ENCODE measurements around the gene PATZ1.

The PATZ1 gene

DNA sequence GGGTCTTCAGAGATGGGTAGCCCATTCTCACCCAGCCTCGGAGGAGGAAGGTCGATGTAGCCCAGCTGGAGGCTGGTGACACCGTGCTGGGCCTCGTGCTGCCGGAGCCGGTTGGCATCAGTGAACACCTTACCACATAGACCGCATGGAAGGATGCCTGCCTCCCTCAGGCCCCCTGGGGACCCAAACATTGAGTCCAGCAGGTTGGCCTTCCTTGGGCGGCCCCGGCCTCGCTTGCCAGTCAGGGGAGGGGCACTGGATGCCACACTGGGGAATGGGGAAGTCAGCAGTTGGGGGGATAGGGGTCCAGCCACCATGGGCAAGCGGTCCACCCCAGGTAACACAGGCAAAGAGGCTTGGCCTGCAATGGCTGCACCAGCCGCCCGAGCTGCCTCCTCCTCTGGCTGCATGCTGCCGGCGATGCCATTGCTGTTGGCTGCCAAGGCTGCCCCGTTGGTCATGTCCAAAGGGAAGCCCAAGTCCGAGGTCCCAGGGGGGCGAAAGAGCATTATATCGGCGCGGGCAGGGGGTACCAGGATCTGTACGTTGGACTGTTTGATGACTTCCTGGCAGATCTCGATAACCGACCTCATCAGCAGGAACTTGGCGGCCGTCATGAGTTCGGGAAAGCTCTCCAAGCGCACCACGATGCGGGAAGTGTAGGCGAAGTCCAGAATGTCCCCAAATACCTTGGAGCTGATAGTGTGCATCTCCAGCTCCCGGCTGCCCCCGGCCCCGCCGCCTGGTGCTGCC is 1.4 kb downstream of the PATZ1 start:
- no peak for DNase-seq (ENCODE audit: low read depth, low spot score)
- no peak overlapping the region for H3K27ac ChIP-seq

DNA sequence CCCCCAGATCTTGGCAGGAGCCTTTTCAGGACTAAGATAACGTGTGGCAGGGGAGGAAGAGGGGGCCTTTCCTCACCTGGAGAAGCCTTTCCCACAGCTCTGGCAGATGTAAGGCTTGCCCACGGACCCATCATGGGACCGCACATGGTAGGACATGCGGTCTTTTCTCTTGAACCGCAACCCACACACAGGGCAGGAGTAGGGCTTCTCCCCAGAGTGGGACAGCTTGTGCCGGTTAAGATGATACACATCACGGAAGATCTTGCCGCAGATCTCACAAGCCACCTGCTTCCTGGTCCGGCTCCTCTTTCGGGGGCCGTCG is 1.9 kb downstream of the PATZ1 start:
- peak overlapping the region; percentile 5 for H3K27ac ChIP-seq
- DNase-seq (ENCODE audit: low read depth, low spot score): no peak

DNA sequence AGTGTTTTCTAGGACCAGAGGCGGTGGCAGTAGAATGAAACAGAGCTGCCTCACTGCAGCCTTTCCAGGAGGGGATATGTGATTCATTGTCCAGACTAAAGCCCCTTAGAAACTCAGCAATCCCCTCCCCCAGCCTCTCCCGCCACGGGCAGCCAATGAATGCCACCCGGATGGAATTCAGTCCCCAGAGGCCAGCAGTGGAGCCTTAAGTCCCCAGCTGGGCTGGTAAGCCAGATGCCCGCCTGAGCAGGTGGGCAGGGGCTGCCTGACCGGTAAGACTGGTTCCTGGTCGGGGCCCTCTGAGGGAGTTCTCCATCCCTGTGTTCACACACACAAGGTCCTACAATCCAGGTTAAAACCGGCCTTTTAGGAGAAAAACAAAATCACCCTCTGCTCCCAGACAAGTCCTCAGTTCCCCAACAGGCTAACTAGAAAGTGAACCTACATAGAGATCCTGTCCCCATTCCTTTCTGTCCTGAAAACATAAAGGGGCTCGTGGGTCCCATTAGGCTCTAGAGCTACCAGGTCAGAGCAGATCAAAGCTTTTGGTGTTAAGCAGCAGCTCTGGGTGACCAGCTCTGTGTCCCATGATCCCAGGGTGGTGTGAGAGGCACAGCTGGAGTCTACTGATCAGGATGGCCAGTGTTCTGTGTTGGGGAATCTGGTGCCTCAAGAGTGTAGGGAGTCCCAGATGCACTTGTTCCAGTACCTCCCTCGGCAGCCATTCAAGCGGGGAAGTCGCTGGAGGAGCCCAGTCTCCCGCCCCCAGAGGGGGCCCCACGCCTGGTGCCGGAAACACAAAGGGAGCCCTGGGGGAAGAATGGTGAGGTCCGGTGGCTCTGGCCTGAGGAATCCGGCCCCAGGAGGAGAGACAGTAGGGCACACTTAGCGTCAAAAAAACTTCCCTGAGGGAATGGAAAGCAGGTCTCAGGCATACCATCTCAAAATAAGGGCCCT is 2.6 kb downstream of the PATZ1 start:
- no peak for DNase-seq (ENCODE audit: low read depth, low spot score)
- H3K27ac ChIP-seq: peak overlapping the region; percentile 5

- H3K27ac ChIP-seq: no peak overlapping the region
- no peak for DNase-seq (ENCODE audit: low read depth, low spot score)
Observed at GRCh38 chr22:31342389-31343140, 3.6 kb downstream of the PATZ1 start.

DNA sequence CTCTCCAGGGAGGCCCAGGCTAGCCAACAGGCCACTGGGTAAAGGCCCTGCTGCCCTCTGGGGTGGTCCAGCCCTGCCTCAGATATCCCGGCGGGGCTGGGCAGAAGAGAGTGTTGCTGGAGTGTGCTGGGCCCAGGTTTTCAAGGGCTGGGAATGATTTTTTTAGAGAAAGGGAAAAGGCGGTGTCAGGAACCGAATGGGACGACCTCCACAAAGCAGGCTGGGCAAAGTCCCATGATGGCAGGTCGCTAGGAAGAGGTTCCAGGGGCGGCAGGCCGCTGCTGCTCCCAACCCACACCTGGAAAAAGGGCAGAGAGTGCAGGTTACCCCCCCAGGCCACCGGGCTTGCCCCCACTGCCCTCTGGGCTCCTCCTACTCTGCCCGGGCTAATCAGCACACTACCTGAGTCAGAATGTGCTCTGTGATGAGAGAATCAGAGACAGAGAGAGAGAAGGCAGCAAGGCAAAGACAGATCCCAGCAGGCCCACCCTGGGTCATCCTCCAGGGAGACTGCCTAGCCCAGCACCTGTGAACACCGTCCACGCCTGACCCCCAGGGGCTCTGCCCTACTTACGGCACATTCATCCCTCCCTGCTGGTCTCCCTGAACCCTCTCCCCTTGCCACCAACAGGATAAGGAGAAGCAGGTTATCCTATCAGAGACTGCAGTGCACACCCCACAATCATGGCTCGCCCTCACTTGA is 4.6 kb downstream of the PATZ1 start:
- DNase-seq (ENCODE audit: low read depth, low spot score): no peak
- no peak overlapping the region for H3K27ac ChIP-seq

DNA sequence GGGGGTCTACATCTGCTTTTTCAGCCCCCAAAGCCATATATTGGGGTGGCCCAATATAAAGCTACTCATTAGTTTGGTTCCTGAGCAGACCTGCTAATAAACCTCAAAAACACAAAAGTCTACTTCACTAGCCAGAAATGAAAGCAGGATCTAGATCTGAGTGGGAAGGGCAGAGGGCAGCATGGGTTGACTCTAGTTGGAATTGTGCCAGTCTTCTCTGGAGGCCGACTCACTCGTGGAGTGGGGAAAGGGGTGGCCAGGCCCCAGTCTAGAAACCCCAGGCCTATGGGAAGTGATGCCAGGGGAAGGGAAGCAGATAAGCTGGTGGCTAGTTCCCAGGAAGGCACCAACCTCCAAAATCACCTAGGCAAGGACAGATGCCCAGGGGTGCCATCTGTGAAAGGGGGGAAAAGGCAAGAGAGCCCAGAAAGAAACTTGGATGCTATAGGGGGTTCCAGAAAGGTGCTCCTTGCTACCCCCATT is 5.3 kb downstream of the PATZ1 start:
- DNase-seq (ENCODE audit: low read depth, low spot score): no peak
- H3K27ac ChIP-seq: no peak overlapping the region

GRCh38 chr22:31340360-31340759 is 5.8 kb downstream of the PATZ1 start:
- H3K27ac ChIP-seq: no peak overlapping the region
- no peak for DNase-seq (ENCODE audit: low read depth, low spot score)

DNA sequence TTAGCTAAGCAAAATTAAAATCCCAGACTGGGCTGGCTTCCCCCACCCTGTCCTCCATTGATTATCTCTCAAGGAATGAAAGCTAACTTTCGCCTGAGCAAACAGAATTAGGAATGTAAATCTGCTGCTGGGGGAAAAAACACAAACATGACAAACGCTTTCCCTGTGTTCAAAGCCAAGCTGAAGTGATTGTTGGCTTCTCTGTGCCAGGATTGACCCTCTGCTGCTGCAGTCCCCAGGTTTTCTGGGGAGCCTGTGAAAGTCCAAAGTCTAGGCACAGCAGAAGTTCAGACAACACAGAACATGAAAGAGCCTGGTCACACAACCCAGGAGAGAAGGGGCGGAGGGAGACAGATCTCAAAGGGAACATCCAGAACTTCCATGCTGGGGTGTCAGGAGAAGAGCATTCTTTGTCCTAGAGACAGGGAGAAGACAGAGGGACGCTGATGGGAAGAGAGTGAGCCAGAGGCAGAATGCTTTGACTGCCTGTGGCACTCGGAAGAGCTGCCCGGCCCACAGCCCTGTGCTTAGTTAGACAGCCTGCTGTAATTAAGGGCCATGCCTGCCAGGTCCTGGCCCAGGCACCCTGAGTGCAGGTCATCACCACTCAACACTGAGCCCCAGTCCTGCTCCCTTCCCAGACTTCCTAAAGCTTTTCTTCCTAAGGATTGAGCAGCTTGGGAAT is 6.9 kb downstream of the PATZ1 start:
- H3K27ac ChIP-seq: no peak overlapping the region

GRCh38 chr22:31337178-31337577 is 9.0 kb downstream of the PATZ1 start:
- DNase-seq (ENCODE audit: low read depth, low spot score): no peak
- peak overlapping the region; percentile 3 for H3K27ac ChIP-seq

More for the DNA sequence above, 6.9 kb downstream of the PATZ1 start:
- DNase-seq (ENCODE audit: low read depth, low spot score): no peak

GRCh38 chr22:31334329-31334728 is 11.8 kb downstream of the PATZ1 start:
- no peak overlapping the region for H3K27ac ChIP-seq

GRCh38 chr22:31333641-31334040 is 12.5 kb downstream of the PATZ1 start:
- H3K27ac ChIP-seq: no peak overlapping the region
- DNase-seq (ENCODE audit: low read depth, low spot score): no peak

More at GRCh38 chr22:31334329-31334728, 11.8 kb downstream of the PATZ1 start:
- DNase-seq (ENCODE audit: low read depth, low spot score): no peak

DNA sequence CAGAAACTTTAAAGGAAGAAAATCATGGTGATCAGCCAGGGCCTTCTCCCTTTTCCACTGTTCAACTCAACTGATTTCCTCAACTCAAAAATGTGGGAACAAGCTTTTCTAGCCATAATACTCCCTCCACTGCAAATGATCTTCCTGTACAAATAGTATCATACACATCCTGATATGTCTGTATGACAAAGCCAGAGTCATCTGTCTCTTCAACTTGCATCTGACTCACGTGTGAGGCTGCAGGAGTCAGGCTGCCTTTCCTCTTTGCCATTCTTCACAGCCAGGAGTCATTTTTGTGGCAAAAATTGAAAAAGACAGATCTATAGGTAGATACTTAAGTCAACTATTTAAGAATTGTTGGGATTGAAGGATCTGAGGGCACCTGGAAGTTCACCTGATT is 13.3 kb downstream of the PATZ1 start:
- no peak for DNase-seq (ENCODE audit: low read depth, low spot score)
- H3K27ac ChIP-seq: no peak overlapping the region

GRCh38 chr22:31332010-31332409 is 14.1 kb downstream of the PATZ1 start:
- DNase-seq (ENCODE audit: low read depth, low spot score): no peak
- no peak overlapping the region for H3K27ac ChIP-seq

DNA sequence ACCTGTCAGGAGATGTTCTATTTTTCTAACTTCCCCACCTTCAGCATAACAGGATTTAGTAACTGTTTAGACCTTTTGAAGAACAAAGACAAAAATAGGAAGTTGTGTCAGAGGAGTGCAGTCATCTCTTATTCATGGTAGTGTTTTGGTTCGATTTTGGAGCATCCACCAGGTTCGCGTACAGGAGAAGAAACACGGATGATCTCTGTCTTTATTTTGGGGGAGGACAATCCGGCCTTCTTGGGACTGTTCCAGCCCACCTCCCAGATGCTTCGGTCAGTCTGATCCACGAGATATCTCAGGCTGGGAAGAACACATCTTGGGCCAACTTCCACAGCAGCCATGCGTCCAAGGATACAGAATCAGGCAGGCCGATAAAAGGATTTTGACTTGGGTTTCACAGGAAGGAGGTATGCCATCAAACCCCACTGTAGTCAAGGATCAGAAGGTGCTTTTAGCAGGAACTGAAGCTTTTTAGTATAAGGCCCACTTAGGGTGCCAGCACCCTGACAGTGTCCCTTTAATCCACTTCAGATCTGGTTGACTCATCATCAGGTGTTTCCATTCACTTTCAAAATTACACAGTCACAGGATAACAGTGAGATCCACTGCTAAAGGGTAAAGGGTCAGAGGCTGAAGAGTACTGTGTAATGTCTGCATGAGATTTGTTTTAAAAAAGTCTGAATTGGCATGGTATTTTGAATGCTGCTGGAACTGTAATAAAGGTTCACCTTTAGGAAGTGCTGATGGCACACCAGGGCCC is 16.5 kb downstream of the PATZ1 start:
- no peak for DNase-seq (ENCODE audit: low read depth, low spot score)
- H3K27ac ChIP-seq: no peak overlapping the region

DNA sequence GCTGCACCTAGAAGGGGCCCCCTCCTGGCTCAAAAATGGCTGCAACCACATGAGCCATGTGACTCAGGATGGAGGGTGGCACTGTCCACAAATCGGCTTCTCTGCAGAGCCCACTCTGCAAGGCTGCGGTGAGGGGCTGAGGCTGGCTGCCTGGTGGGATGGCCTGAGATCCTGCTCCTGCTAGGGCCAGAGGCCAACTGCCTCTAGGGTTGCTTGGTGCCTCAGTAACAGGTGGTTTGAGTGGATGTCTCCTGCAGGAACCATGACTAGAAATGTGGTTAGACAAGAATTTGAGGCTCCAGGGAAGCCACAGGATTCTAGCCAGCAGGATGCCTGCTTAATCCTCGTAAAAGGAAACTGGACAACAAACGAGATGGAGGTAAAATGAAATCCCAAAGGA is 17.1 kb downstream of the PATZ1 start:
- H3K27ac ChIP-seq: no peak overlapping the region
- no peak for DNase-seq (ENCODE audit: low read depth, low spot score)

GRCh38 chr22:31328544-31328960 is 17.6 kb downstream of the PATZ1 start:
- no peak for DNase-seq (ENCODE audit: low read depth, low spot score)
- no peak overlapping the region for H3K27ac ChIP-seq

GRCh38 chr22:31327806-31328543 is 18.2 kb downstream of the PATZ1 start:
- DNase-seq (ENCODE audit: low read depth, low spot score): no peak
- no peak overlapping the region for H3K27ac ChIP-seq

GRCh38 chr22:31326877-31327276 is 19.3 kb downstream of the PATZ1 start:
- no peak for DNase-seq (ENCODE audit: low read depth, low spot score)
- H3K27ac ChIP-seq: no peak overlapping the region

Data from epithelial cell of prostate (primary cell).